GM19025 (cell line): ENCODE data around the gene LAMA4.
"Not testable (repeated sequence)": the region's sequence is repeated elsewhere in the genome, so short reads cannot be mapped to it uniquely, and the experiment has no call there.

ENCODE experiments used
- ATAC-seq: cut with Tn5 transposase; IDR thresholded peaks from one replicate; pipeline ENCODE4 v1.9.1; 2021; ENCODE audit warnings: mild to moderate bottlenecking, low read depth, moderate library complexity; ENCODE audit not compliant: unreplicated experiment

Gene LAMA4

GRCh38 chr6:112113918-112114317, 140.4 kb downstream of the LAMA4 start:
- ATAC-seq: no peak

GRCh38 chr6:112113431-112113830, 140.9 kb downstream of the LAMA4 start:
- ATAC-seq: no peak

GRCh38 chr6:112109262-112109661, 145.1 kb downstream of the LAMA4 start:
- no peak for ATAC-seq

GRCh38 chr6:112106562-112106961, 147.8 kb downstream of the LAMA4 start:
- ATAC-seq: no peak

GRCh38 chr6:112106026-112106425, 148.3 kb downstream of the LAMA4 start:
- not testable (repeated sequence) for ATAC-seq

- no peak for ATAC-seq
Measured at GRCh38 chr6:112100561-112100960, 153.8 kb downstream of the LAMA4 start.

GRCh38 chr6:112096901-112097300, 157.5 kb downstream of the LAMA4 start:
- no peak for ATAC-seq

GRCh38 chr6:112087916-112088315, 166.5 kb downstream of the LAMA4 start:
- no peak for ATAC-seq

GRCh38 chr6:112087136-112087911, 167.0 kb downstream of the LAMA4 start, which contains the start of the genes FAM229B and TUBE1:
TSS of gene FAM229B (plus strand) at chr6:112087591. CDS start at chr6:112099284, 11,693 bp downstream.
TSS of gene TUBE1 (minus strand) at chr6:112087482. CDS start at chr6:112087434, 48 bp downstream.
- ATAC-seq: peak; percentile 96

GRCh38 chr6:112086744-112087135, 167.6 kb downstream of the LAMA4 start:
- peak; percentile 18 for ATAC-seq

GRCh38 chr6:112085286-112086065, 168.9 kb downstream of the LAMA4 start:
- no peak for ATAC-seq

GRCh38 chr6:112081569-112081968, 172.8 kb downstream of the LAMA4 start:
- no peak for ATAC-seq

GRCh38 chr6:112066606-112067005, 187.8 kb downstream of the LAMA4 start:
- ATAC-seq: no peak

- no peak for ATAC-seq
Measured at GRCh38 chr6:112065426-112065986, 188.9 kb downstream of the LAMA4 start.

GRCh38 chr6:112062966-112063365, 191.4 kb downstream of the LAMA4 start:
- no peak for ATAC-seq

- no peak for ATAC-seq
Measured at GRCh38 chr6:112061605-112062004, 192.8 kb downstream of the LAMA4 start.
